IPS-15b (cell line): ENCODE results near the gene HHIPL1.

Source experiments
- H3K27me3 ChIP-seq: one replicate; pipeline ENCODE4 v1.6.1; 2013; ENCODE audit warnings: low read length; ENCODE audit not compliant: control insufficient read depth, insufficient read depth
- H3K36me3 ChIP-seq: one replicate; pipeline ENCODE4 v1.6.1; 2013; ENCODE audit warnings: low read length; ENCODE audit not compliant: control insufficient read depth, insufficient read depth
- H3K4me1 ChIP-seq: one replicate; pipeline ENCODE4 v1.6.1; 2013; ENCODE audit warnings: mild to moderate bottlenecking, low read length; ENCODE audit not compliant: control insufficient read depth, insufficient read depth
- H3K4me3 ChIP-seq: one replicate; pipeline ENCODE4 v1.5.1; 2013; ENCODE audit warnings: low read depth, low read length
- H3K9ac ChIP-seq: one replicate; pipeline ENCODE4 v1.6.1; 2013; ENCODE audit warnings: low read depth, mild to moderate bottlenecking, low read length
- H3K9me3 ChIP-seq: one replicate; pipeline ENCODE4 v1.6.1; 2013; ENCODE audit warnings: mild to moderate bottlenecking, low read length; ENCODE audit not compliant: control insufficient read depth, insufficient read depth

The HHIPL1 gene

GRCh38 chr14:99720941-99721791 is 76.2 kb downstream of the HHIPL1 start:
- Histone ChIP-seq H3K9ac (no peak overlapping the region), H3K9me3 (no peaks in the 10 kb centered on the region), H3K4me3 (no peak overlapping the region), H3K27me3 (no peaks in the 10 kb centered on the region), H3K36me3 (no peaks in the 10 kb centered on the region), H3K4me1 (peaks cover 2% of the 10 kb centered on the region)

DNA sequence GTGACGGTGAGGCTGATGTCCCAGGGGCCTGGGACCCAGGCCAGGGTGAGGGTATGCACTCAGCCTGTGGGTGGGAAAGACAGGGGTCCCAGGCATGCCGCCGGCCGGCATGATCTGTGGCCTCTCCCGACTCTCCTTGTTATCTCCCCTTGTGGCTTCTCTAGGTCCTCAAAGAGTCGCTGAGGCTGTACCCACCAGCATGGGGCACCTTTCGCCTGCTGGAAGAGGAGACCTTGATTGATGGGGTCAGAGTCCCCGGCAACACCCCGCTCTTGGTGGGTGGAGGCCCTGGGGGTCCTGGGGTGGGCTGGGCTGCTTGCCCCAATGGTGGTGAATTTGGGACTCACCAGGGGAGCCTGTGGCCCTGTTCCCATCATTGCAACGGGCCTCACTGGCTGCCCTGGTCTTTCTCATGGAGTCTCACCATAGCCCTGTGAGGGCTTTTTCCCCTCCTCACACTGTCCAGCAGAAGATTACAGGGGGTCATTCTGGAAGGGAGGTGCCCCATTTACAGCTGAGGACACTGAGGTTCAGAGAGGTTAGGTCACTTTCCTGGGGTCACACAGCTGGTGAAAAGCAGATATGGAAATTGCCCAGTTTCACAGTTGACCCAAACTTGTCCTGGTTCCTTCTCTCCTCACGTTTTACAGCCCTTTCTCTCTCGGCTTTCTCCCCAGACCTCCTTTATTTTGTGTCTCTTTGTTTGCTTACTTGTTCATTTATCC is 77.0 kb downstream of the HHIPL1 start:
- no peaks in the 10 kb centered on the region for H3K36me3 ChIP-seq
- no peak overlapping the region for H3K9ac ChIP-seq
- H3K9me3 ChIP-seq = no peaks in the 10 kb centered on the region
- peaks cover 2% of the 10 kb centered on the region for H3K4me1 ChIP-seq
- H3K27me3 ChIP-seq = no peaks in the 10 kb centered on the region
- no peak overlapping the region for H3K4me3 ChIP-seq

- H3K27me3 ChIP-seq = no peaks in the 10 kb centered on the region
- no peak overlapping the region for H3K9ac ChIP-seq
- H3K36me3 ChIP-seq = no peaks in the 10 kb centered on the region
- no peaks in the 10 kb centered on the region for H3K9me3 ChIP-seq
- no peak overlapping the region for H3K4me3 ChIP-seq
- peaks cover 2% of the 10 kb centered on the region for H3K4me1 ChIP-seq
Measured at GRCh38 chr14:99722741-99723140, 77.8 kb downstream of the HHIPL1 start.

DNA sequence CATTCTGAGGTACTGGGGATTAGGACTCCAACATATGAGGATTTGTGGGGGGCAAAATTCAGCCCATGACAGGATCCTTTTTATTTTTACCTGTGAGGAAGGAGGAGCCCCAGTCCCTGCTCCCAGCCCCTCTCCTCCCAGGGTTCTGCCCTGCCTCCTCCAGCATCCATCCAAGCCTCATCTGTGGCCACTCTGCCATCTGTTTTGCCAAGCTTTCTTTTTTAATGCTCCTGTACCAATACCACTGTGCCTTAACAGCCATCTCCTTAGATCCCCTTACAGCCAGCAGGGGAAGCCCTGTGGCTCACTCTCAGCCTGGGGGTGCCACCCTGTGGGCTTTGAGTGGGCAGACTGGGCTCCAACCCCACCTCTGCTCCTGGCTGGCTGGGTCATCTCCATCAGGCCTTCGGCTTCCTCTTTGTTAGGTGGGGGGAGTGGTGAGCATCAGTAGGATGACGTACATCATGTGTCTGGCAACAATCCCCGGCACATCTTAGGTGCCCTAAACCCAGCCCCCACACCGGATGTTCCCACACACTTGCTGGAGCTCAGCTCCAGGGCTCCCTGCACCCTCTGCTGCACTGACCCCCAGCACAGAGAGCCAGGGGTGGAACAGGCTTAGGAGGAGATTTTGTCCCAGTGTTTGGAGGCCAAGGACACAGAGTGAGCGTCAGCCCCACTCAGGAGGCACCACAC is 79.4 kb downstream of the HHIPL1 start:
- Histone ChIP-seq H3K36me3 (no peaks in the 10 kb centered on the region), H3K9ac (no peak overlapping the region), H3K4me1 (peaks cover 2% of the 10 kb centered on the region), H3K27me3 (no peaks in the 10 kb centered on the region), H3K4me3 (no peak overlapping the region), H3K9me3 (no peaks in the 10 kb centered on the region)

DNA sequence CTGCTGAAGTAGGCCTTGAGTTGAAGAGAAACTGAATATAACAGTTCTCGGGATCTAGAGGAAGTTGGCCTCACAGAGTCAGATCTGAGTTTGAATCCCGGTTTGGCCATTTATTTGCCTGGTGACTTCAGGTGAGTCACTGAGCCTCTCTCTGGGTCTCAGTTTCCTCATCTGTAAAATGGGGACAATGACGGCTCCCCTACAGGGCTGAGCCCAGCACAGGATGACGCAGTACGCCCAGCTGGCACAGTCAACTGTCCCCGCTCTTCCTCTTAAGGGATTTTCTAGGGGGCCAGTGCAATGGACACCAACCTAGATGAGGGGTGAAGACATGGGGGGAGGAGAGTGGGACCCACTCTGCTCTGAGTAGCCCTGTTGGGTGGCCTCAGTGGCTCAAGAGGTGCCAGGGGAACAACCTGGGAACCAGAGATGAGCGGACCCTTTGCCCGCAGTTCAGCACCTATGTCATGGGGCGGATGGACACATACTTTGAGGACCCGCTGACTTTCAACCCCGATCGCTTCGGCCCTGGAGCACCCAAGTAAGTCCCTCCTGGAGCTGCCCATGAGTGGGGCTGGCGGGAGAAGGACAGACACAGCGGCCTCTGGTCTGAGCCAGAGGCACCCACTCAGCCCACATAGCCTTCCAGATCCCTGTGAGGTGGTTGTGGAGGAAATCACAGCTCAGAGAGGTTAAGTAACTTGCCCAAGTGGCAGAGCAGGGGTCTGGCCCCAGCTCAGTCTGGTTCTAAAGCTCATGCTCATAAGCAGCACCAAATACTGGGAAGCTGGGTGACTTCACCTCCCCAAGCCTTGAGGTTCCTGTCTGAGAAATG is 80.2 kb downstream of the HHIPL1 start:
- Histone ChIP-seq H3K36me3 (no peaks in the 10 kb centered on the region), H3K4me3 (no peak overlapping the region), H3K27me3 (no peaks in the 10 kb centered on the region), H3K9me3 (no peaks in the 10 kb centered on the region), H3K4me1 (peaks cover 2% of the 10 kb centered on the region), H3K9ac (no peak overlapping the region)

DNA sequence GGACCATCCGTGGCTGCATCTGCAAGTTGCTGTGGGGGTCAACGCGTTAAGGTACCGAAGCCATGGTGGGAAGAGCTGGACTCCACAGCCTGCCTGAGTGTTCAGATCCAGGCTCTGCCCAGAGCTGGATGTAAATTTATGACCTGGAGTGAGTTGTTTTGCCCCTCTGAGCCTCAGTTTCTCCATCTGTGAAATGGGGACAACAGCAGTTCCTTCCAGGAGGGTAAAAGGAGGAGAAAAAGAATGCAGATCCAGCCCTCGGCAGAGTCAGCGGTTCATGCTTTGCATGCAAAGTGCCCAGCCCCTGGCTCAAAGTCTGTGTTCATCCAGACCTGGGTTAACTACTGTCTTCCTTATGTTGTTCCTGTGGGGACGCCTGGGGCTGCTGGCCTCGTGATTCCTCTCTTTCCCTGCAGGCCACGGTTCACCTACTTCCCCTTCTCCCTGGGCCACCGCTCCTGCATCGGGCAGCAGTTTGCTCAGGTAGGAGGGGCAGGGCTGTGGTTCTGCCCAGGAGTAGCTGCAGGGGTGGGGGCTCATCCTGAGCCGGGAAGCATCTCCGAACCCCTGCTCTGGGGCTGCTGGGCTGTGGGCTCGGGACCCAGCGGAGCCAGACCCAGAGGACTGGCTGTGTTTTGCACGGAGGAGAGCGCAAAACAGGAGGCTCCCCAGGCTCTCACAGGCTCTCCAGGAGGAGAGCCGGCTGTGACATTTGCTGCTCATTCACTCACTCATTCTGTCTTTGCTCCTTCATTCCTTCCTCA is 81.0 kb downstream of the HHIPL1 start:
- Histone ChIP-seq H3K9me3 (no peaks in the 10 kb centered on the region), H3K27me3 (no peaks in the 10 kb centered on the region), H3K4me3 (no peak overlapping the region), H3K9ac (no peak overlapping the region), H3K36me3 (no peaks in the 10 kb centered on the region), H3K4me1 (peaks cover 2% of the 10 kb centered on the region)

DNA sequence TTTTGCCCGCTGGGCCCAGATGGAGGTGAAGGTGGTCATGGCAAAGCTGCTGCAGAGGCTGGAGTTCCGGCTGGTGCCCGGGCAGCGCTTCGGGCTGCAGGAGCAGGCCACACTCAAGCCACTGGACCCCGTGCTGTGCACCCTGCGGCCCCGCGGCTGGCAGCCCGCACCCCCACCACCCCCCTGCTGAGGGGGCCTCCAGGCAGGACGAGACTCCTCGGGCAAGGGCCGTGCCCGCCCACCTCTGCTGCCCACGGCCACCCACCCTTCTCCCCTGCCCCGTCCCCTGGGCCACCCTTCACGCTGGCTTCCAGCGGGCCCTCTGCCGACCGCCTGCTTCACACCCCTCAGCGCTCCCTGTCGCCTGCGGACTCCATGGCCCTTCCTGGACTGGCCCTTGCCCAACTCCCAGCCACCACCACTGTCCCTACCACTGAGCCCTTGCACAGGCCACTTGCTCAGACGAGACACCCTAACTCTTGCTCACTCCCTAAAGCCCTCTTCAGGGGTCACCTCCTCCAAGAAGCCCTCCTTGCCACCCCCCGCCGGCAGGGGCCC is 81.7 kb downstream of the HHIPL1 start:
- H3K9me3 ChIP-seq = no peaks in the 10 kb centered on the region
- H3K36me3 ChIP-seq = no peaks in the 10 kb centered on the region
- no peak overlapping the region for H3K9ac ChIP-seq
- H3K27me3 ChIP-seq = no peaks in the 10 kb centered on the region
- peaks cover 2% of the 10 kb centered on the region for H3K4me1 ChIP-seq
- H3K4me3 ChIP-seq = no peak overlapping the region

DNA sequence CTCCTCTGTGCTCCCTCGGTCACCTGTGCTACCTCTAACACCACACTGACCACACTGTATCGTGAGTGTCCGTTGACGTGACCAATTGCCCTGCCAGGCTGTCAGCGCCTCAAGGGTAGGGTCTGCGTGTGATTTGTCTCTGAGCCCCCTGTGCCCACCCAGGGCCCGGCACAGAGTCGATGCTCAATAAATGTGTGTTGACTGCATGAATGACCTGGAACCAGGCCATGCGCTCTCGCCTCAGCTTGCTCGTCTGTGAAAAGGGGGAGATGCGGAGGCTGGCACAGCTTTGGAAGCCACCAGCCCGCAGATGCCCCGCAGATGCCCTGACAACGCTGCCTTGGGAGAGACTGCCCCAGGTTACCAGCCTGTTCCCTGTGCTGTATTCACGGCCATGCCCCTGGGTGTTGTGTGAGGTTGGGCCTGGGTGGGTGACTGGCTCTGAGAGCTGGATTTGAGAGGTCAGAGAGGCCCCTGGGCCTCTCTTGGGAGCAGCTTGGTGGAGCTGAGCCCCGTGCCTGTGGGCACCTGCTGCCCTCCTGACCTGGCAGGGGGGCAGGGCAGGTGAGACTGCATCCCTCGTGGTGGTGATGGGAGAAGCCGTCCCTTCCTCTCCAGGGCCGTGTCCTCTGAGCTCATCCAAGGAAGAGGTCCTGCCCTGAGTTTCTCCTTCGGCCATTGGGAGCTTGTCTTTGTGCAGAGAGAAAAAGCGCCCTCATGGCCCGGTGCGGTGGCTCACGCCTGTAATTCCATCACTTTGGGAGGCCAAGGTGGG is 82.4 kb downstream of the HHIPL1 start:
- H3K9me3 ChIP-seq = no peaks in the 10 kb centered on the region
- no peaks in the 10 kb centered on the region for H3K36me3 ChIP-seq
- H3K4me1 ChIP-seq = peaks cover 2% of the 10 kb centered on the region
- H3K27me3 ChIP-seq = no peaks in the 10 kb centered on the region
- no peak overlapping the region for H3K9ac ChIP-seq
- no peak overlapping the region for H3K4me3 ChIP-seq

GRCh38 chr14:99728231-99728920 is 83.4 kb downstream of the HHIPL1 start:
- H3K4me3 ChIP-seq = no peak overlapping the region
- no peak overlapping the region for H3K9ac ChIP-seq
- H3K4me1 ChIP-seq = peaks cover 2% of the 10 kb centered on the region
- no peaks in the 10 kb centered on the region for H3K9me3 ChIP-seq
- no peaks in the 10 kb centered on the region for H3K36me3 ChIP-seq
- no peaks in the 10 kb centered on the region for H3K27me3 ChIP-seq
